K562 (cell line): ENCODE data around the gene ERLIN1. TPM values are rescaled to one million over a fixed set of nuclear protein-coding genes. Genes with fewer than 3 reads are reported as not detected.
A peak's percentile ranks its signal among the peaks of the same experiment; 100 is the strongest.

Experiments used
- AFF4 ChIP-seq: sonication (generic); formaldehyde crosslinking; IDR thresholded peaks from 2 replicates; pipeline ENCODE4 v1.8.0; 2023; ENCODE audit warnings: mild to moderate bottlenecking, missing genetic modification reagents
- ATF6 ChIP-seq: sonication (generic); formaldehyde crosslinking; IDR thresholded peaks from 2 replicates; pipeline ENCODE4 v1.4.0; 2020; ENCODE audit warnings: mild to moderate bottlenecking, missing genetic modification reagents
- CBFA2T3 ChIP-seq: fragments of 450-650 bp; IDR thresholded peaks from 2 replicates; pipeline ENCODE4 v1.6.1; 2017
- HMBOX1 ChIP-seq: sonication (generic); IDR thresholded peaks from 2 replicates; pipeline ENCODE4 v1.6.1; 2016
- HMGXB4 ChIP-seq: sonication (generic); formaldehyde crosslinking; IDR thresholded peaks from 2 replicates; pipeline ENCODE4 v1.8.1; 2023; ENCODE audit warnings: mild to moderate bottlenecking, missing genetic modification reagents
- NCOA4 ChIP-seq: fragments of 450-650 bp; IDR thresholded peaks from 2 replicates; pipeline ENCODE4 v1.6.1; 2018; ENCODE audit warnings: mild to moderate bottlenecking; ENCODE audit not compliant: partially characterized antibody
- PRPF4 ChIP-seq: fragments of 200-400 bp; formaldehyde crosslinking; IDR thresholded peaks from one replicate; pipeline ENCODE4 v1.6.1; 2017; ENCODE audit warnings: low read length, low read depth, mild to moderate bottlenecking; ENCODE audit not compliant: insufficient read depth, poor library complexity, severe bottlenecking
- RBM34 ChIP-seq: fragments of 200-400 bp; formaldehyde crosslinking; IDR thresholded peaks from 2 replicates; pipeline ENCODE4 v1.6.1; 2018; ENCODE audit warnings: low read length, borderline replicate concordance; ENCODE audit not compliant: insufficient read depth
- SAFB ChIP-seq: fragments of 200-400 bp; formaldehyde crosslinking; IDR thresholded peaks from 2 replicates; pipeline ENCODE4 v1.6.1; 2017; ENCODE audit warnings: low read depth, low read length, borderline replicate concordance
- SAFB2 ChIP-seq: fragments of 200-400 bp; formaldehyde crosslinking; IDR thresholded peaks from 2 replicates; pipeline ENCODE4 v1.6.1; 2018; ENCODE audit warnings: borderline replicate concordance, low read length, low read depth, moderate library complexity; ENCODE audit not compliant: severe bottlenecking
- SMAD3 ChIP-seq: fragments of 450-650 bp; formaldehyde crosslinking; conservative IDR thresholded peaks from 2 replicates; pipeline ENCODE4 v1.4.0; 2020; ENCODE audit warnings: mild to moderate bottlenecking
- SMAD4 ChIP-seq: fragments of 250-450 bp; sonication (Bioruptor Pico); conservative IDR thresholded peaks from 2 replicates; pipeline ENCODE4 v1.8.0; 2021; ENCODE audit warnings: inconsistent platforms, mild to moderate bottlenecking, moderate library complexity
- SUPT5H ChIP-seq: fragments of 450-650 bp; IDR thresholded peaks from 2 replicates; pipeline ENCODE4 v1.6.1; 2016
- TBP ChIP-seq: optimal IDR thresholded peaks from 2 replicates; pipeline ENCODE3; 2011; ENCODE audit warnings: low read depth, low read length, improper control_type of control experiment
- ZKSCAN1 ChIP-seq: fragments of 150-350 bp; IDR thresholded peaks from 2 replicates; pipeline ENCODE4 v1.6.1; 2016; ENCODE audit warnings: low read depth, low read length
- ZNF24 ChIP-seq: fragments of 450-650 bp; IDR thresholded peaks from 2 replicates; pipeline ENCODE4 v1.6.1; 2016
- ZNF431 ChIP-seq: sonication (generic); formaldehyde crosslinking; IDR thresholded peaks from 2 replicates; pipeline ENCODE4 v1.8.0; 2022; ENCODE audit warnings: mild to moderate bottlenecking, missing genetic modification reagents
- ZNF511 ChIP-seq: sonication (generic); formaldehyde crosslinking; IDR thresholded peaks from 2 replicates; pipeline ENCODE4 v1.8.0; 2022; ENCODE audit warnings: mild to moderate bottlenecking, missing genetic modification reagents
- ZNF77 ChIP-seq: fragments of 250-450 bp; sonication (Bioruptor Pico); IDR thresholded peaks from 2 replicates; pipeline ENCODE4 v1.5.0; 2020
- polyA plus RNA-seq, 8 experiments: library from polyadenylated mRNA; depleted of rRNA in 4 of 8; stranded (reverse) in 5 of 8; unstranded in 3 of 8; fragments of >200 nt; fragmentation: Nextera tagmentation in 2 of 8; fragmentation: Illumina TruSeq in 1 of 8; extraction: Ambion mirVana in 2 of 8; extraction: Trizol in 1 of 8; gene quantifications; 2 replicates each; pipeline versions ENCODE4 v1.2.1 to v1.2.3, GENCODE V29; 2011 to 2014; ENCODE audit warnings: inconsistent platforms in 1 of 8, missing spikeins in 1 of 8
- total RNA-seq, 7 experiments: library from RNA; depleted of rRNA in 6 of 7; stranded (reverse); fragments of >200 nt in 6 of 7; fragmentation: Illumina TruSeq in 2 of 7; extraction: Trizol in 2 of 7; gene quantifications; 2 replicates each; pipeline versions ENCODE4 v1.2.1 to v1.2.3, GENCODE V29; 2011 to 2021; ENCODE audit warnings: low replicate concordance in 1 of 7

The ERLIN1 gene
- total and polyA plus RNA-seq, 9 of the 15 experiments (the other 6 are each of a cell fraction or from before 2014, with no cell fraction given): 9.8 to 26.8 (median 15.5) TPM

GRCh38 chr10:100185364-100186252 is at the start of gene ERLIN1 (continued):
- TF ChIP-seq AFF4 (CRISPR knock-in tag): no peak
- no peak for TF ChIP-seq ATF6 (CRISPR knock-in tag)
- TF ChIP-seq SAFB2: no peak
- TF ChIP-seq PRPF4: no peak
- TF ChIP-seq HMGXB4 (CRISPR knock-in tag): no peak
- peak; percentile 34; the same call in 1 of the 2 replicates for TF ChIP-seq HMBOX1
- no peak for TF ChIP-seq SMAD3
- TF ChIP-seq SAFB: no peak
- no peak for TF ChIP-seq ZNF511 (CRISPR knock-in tag)
- TF ChIP-seq TBP: peak; percentile 73
- peak; percentile 45; the same call in 1 of the 2 replicates for TF ChIP-seq SMAD4 (CRISPR knock-in tag)
- TF ChIP-seq ZNF77 (CRISPR knock-in tag): no peak
- TF ChIP-seq ZKSCAN1: peak; percentile 68; the same call in 1 of the 2 replicates
- 0 out of 2 replicates have a peak, but pooled peaks have one; percentile 35 for TF ChIP-seq ZNF24
- TF ChIP-seq ZNF431: no peak
- TF ChIP-seq CBFA2T3: no peak
- TF ChIP-seq NCOA4: no peak
- no peak for TF ChIP-seq RBM34
- peak; percentile 57 for TF ChIP-seq SUPT5H
